HEK293 (cell line): ENCODE results near the gene MON2.

ENCODE experiments used
- GLI4 ChIP-seq: fragments of 450-650 bp; formaldehyde crosslinking; IDR thresholded peaks from 2 replicates; pipeline ENCODE4 v1.5.1; 2016; ENCODE audit warnings: missing biosample characterization, missing genetic modification characterization
- HOXA7 ChIP-seq: sonication (generic); formaldehyde crosslinking; IDR thresholded peaks from 2 replicates; pipeline ENCODE4 v1.8.1; 2022; ENCODE audit warnings: missing genetic modification reagents, borderline replicate concordance
- KLF7 ChIP-seq: fragments of 450-650 bp; formaldehyde crosslinking; IDR thresholded peaks from 2 replicates; pipeline ENCODE4 v1.5.1; 2016; ENCODE audit warnings: missing biosample characterization, missing genetic modification characterization, borderline replicate concordance
- KLF9 ChIP-seq: fragments of 450-650 bp; formaldehyde crosslinking; IDR thresholded peaks from 2 replicates; pipeline ENCODE4 v1.5.1; 2016; ENCODE audit warnings: missing biosample characterization, missing genetic modification characterization, low read depth
- OVOL3 ChIP-seq: fragments of 450-650 bp; formaldehyde crosslinking; IDR thresholded peaks from 2 replicates; pipeline ENCODE4 v1.5.1; 2016; ENCODE audit warnings: missing biosample characterization, missing genetic modification characterization
- SALL2 ChIP-seq: fragments of 450-650 bp; formaldehyde crosslinking; IDR thresholded peaks from 2 replicates; pipeline ENCODE4 v1.5.0; 2017; ENCODE audit warnings: missing biosample characterization, mild to moderate bottlenecking, missing genetic modification characterization, borderline replicate concordance
- ZBTB21 ChIP-seq: fragments of 450-650 bp; formaldehyde crosslinking; IDR thresholded peaks from 2 replicates; pipeline ENCODE4 v1.5.1; 2017; ENCODE audit warnings: missing biosample characterization, missing genetic modification characterization
- ZFHX2 ChIP-seq: fragments of 450-650 bp; formaldehyde crosslinking; conservative IDR thresholded peaks from 2 replicates; pipeline ENCODE4 v1.5.1; 2016; ENCODE audit warnings: missing biosample characterization, missing genetic modification characterization
- ZFP37 ChIP-seq: fragments of 450-650 bp; formaldehyde crosslinking; IDR thresholded peaks from 2 replicates; pipeline ENCODE4 v1.5.1; 2016; ENCODE audit warnings: missing biosample characterization, missing genetic modification characterization
- ZNF132 ChIP-seq: fragments of 450-650 bp; formaldehyde crosslinking; IDR thresholded peaks from 2 replicates; pipeline ENCODE4 v1.5.1; 2017; ENCODE audit warnings: missing biosample characterization, missing genetic modification characterization, borderline replicate concordance
- ZNF19 ChIP-seq: fragments of 450-650 bp; formaldehyde crosslinking; IDR thresholded peaks from 2 replicates; pipeline ENCODE4; 2016; ENCODE audit warnings: missing biosample characterization, missing genetic modification characterization, low read depth
- ZNF23 ChIP-seq: fragments of 450-650 bp; formaldehyde crosslinking; IDR thresholded peaks from 2 replicates; pipeline ENCODE4 v1.5.1; 2016; ENCODE audit warnings: missing biosample characterization, missing genetic modification characterization, borderline replicate concordance
- ZNF394 ChIP-seq: fragments of 450-650 bp; formaldehyde crosslinking; IDR thresholded peaks from 2 replicates; pipeline ENCODE4 v1.5.1; 2016; ENCODE audit warnings: missing biosample characterization, missing genetic modification characterization, mild to moderate bottlenecking, moderate library complexity, borderline replicate concordance
- ZNF416 ChIP-seq: fragments of 450-650 bp; formaldehyde crosslinking; IDR thresholded peaks from 2 replicates; pipeline ENCODE4 v1.5.1; 2016; ENCODE audit warnings: missing biosample characterization, missing genetic modification characterization
- ZNF426 ChIP-seq: fragments of 450-650 bp; formaldehyde crosslinking; IDR thresholded peaks from 2 replicates; pipeline ENCODE4 v1.5.1; 2017; ENCODE audit warnings: missing biosample characterization, missing genetic modification characterization, mild to moderate bottlenecking, inconsistent platforms, moderate library complexity
- ZNF501 ChIP-seq: fragments of 450-650 bp; formaldehyde crosslinking; IDR thresholded peaks from 2 replicates; pipeline ENCODE4 v1.5.1; 2016; ENCODE audit warnings: missing biosample characterization, missing genetic modification characterization
- ZNF514 ChIP-seq: fragments of 450-650 bp; formaldehyde crosslinking; IDR thresholded peaks from 2 replicates; pipeline ENCODE4 v1.5.1; 2016; ENCODE audit warnings: missing biosample characterization, missing genetic modification characterization
- ZNF521 ChIP-seq: fragments of 450-650 bp; formaldehyde crosslinking; IDR thresholded peaks from 2 replicates; pipeline ENCODE4 v1.5.1; 2017; ENCODE audit warnings: missing biosample characterization, mild to moderate bottlenecking, missing genetic modification characterization
- ZNF585B ChIP-seq: fragments of 450-650 bp; formaldehyde crosslinking; IDR thresholded peaks from 2 replicates; pipeline ENCODE4 v1.5.1; 2016; ENCODE audit warnings: missing biosample characterization, missing genetic modification characterization
- ZNF777 ChIP-seq: fragments of 450-650 bp; formaldehyde crosslinking; IDR thresholded peaks from 2 replicates; pipeline ENCODE4 v1.5.1; 2017; ENCODE audit warnings: missing biosample characterization, missing genetic modification characterization, borderline replicate concordance
- ZNF837 ChIP-seq: fragments of 450-650 bp; formaldehyde crosslinking; IDR thresholded peaks from 2 replicates; pipeline ENCODE4 v1.5.1; 2016; ENCODE audit warnings: missing biosample characterization, missing genetic modification characterization
- ZSCAN16 ChIP-seq: fragments of 450-650 bp; formaldehyde crosslinking; IDR thresholded peaks from 2 replicates; pipeline ENCODE4 v1.5.1; 2016; ENCODE audit warnings: missing biosample characterization, missing genetic modification characterization
- TF ChIP-seq, protein P1 (sequence below): fragments of 450-650 bp; formaldehyde crosslinking; IDR thresholded peaks from 2 replicates; pipeline ENCODE4 v1.5.1; 2016; ENCODE audit warnings: missing biosample characterization, missing genetic modification characterization, borderline replicate concordance
- TF ChIP-seq, protein P2 (sequence below): fragments of 450-650 bp; formaldehyde crosslinking; IDR thresholded peaks from 2 replicates; pipeline ENCODE4 v1.5.1; 2016; ENCODE audit warnings: missing biosample characterization, missing genetic modification characterization
- TF ChIP-seq, protein P3 (sequence below): fragments of 450-650 bp; formaldehyde crosslinking; IDR thresholded peaks from 2 replicates; pipeline ENCODE4 v1.5.1; 2016; ENCODE audit warnings: missing biosample characterization, missing genetic modification characterization
- TF ChIP-seq, protein P4 (sequence below): fragments of 450-650 bp; formaldehyde crosslinking; IDR thresholded peaks from 2 replicates; pipeline ENCODE4 v1.5.1; 2016; ENCODE audit warnings: missing biosample characterization, missing genetic modification characterization
- TF ChIP-seq, protein P5 (sequence below): fragments of 450-650 bp; formaldehyde crosslinking; IDR thresholded peaks from 2 replicates; pipeline ENCODE4; 2016; ENCODE audit warnings: missing biosample characterization, missing genetic modification characterization

Gene MON2

DNA sequence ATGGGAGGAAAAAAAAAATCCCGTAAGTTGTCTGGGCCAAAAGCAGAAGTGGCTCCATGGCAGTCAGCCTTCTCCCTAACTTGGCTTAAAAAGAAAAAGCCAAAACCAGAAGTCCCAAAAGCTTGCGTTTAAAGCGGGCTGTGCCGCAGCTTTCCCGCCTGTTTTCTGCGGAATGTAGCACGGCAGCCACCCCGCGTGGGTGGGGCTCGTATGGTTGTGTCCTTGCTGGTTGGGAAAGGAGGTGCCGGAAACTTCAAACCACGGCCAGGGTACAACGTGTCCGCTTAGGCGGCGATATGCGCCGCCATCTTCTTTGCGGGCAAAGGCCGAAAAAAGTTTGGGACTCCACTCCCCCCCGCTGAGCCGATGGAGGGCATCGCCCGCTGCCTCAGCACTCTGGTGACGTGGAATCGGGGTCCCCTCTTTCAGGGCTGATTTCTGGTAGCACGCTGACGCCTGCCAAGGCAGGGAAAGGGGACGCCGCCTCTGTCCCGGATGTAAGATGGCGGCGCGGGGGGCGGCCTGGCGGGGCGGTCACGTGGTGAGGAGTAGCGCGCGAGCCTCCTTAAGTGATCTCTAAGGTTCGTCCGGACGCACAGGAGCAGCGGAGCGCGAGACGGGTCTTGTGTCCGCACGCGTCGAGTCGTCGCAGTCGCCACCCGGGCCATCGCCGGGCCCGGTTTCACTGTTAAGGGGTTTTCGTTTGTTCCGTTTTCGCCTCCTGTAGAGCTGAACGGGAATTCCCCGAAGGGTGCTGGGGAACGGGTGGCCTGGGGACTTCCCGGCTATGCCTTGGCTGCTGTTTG lies 135.8 kb downstream of the MON2 start (continued):
- peak; percentile 78 for TF ChIP-seq ZFHX2 (tag by site-specific recombination)
- no peak for TF ChIP-seq ZNF521 (tag by site-specific recombination)
- no peak for TF ChIP-seq ZNF416 (tag by site-specific recombination)
- TF ChIP-seq KLF9 (tag by site-specific recombination), result peak; percentile 80
- TF ChIP-seq, protein P1, sequence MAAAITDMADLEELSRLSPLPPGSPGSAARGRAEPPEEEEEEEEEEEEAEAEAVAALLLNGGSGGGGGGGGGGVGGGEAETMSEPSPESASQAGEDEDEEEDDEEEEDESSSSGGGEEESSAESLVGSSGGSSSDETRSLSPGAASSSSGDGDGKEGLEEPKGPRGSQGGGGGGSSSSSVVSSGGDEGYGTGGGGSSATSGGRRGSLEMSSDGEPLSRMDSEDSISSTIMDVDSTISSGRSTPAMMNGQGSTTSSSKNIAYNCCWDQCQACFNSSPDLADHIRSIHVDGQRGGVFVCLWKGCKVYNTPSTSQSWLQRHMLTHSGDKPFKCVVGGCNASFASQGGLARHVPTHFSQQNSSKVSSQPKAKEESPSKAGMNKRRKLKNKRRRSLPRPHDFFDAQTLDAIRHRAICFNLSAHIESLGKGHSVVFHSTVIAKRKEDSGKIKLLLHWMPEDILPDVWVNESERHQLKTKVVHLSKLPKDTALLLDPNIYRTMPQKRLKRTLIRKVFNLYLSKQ (tag by site-specific recombination), result no peak
- peak; percentile 94 for TF ChIP-seq ZFP37 (tag by site-specific recombination)
- TF ChIP-seq ZNF132, result no peak
- TF ChIP-seq ZBTB21 (tag by site-specific recombination), result peak; percentile 98
- no peak for TF ChIP-seq HOXA7 (CRISPR knock-in tag)
- TF ChIP-seq ZNF394 (tag by site-specific recombination), result peak; percentile 100
- no peak for TF ChIP-seq ZNF837 (tag by site-specific recombination)
- TF ChIP-seq GLI4, result no peak
- peak; percentile 61; the same call in 1 of the 2 replicates for TF ChIP-seq OVOL3 (tag by site-specific recombination)
- peak; percentile 3 for TF ChIP-seq ZSCAN16 (tag by site-specific recombination)
- peak; percentile 95 for TF ChIP-seq KLF7 (tag by site-specific recombination)
- peak; percentile 99 for TF ChIP-seq ZNF501 (tag by site-specific recombination)
- TF ChIP-seq ZNF19 (tag by site-specific recombination), result no peak
- no peak for TF ChIP-seq ZNF23 (tag by site-specific recombination)
- no peak for TF ChIP-seq ZNF514
- no peak for TF ChIP-seq ZNF585B
- peak; percentile 60; the same call in 1 of the 2 replicates for TF ChIP-seq ZNF777
- TF ChIP-seq, protein P2, sequence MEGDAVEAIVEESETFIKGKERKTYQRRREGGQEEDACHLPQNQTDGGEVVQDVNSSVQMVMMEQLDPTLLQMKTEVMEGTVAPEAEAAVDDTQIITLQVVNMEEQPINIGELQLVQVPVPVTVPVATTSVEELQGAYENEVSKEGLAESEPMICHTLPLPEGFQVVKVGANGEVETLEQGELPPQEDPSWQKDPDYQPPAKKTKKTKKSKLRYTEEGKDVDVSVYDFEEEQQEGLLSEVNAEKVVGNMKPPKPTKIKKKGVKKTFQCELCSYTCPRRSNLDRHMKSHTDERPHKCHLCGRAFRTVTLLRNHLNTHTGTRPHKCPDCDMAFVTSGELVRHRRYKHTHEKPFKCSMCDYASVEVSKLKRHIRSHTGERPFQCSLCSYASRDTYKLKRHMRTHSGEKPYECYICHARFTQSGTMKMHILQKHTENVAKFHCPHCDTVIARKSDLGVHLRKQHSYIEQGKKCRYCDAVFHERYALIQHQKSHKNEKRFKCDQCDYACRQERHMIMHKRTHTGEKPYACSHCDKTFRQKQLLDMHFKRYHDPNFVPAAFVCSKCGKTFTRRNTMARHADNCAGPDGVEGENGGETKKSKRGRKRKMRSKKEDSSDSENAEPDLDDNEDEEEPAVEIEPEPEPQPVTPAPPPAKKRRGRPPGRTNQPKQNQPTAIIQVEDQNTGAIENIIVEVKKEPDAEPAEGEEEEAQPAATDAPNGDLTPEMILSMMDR, result no peak
- TF ChIP-seq, protein P3, sequence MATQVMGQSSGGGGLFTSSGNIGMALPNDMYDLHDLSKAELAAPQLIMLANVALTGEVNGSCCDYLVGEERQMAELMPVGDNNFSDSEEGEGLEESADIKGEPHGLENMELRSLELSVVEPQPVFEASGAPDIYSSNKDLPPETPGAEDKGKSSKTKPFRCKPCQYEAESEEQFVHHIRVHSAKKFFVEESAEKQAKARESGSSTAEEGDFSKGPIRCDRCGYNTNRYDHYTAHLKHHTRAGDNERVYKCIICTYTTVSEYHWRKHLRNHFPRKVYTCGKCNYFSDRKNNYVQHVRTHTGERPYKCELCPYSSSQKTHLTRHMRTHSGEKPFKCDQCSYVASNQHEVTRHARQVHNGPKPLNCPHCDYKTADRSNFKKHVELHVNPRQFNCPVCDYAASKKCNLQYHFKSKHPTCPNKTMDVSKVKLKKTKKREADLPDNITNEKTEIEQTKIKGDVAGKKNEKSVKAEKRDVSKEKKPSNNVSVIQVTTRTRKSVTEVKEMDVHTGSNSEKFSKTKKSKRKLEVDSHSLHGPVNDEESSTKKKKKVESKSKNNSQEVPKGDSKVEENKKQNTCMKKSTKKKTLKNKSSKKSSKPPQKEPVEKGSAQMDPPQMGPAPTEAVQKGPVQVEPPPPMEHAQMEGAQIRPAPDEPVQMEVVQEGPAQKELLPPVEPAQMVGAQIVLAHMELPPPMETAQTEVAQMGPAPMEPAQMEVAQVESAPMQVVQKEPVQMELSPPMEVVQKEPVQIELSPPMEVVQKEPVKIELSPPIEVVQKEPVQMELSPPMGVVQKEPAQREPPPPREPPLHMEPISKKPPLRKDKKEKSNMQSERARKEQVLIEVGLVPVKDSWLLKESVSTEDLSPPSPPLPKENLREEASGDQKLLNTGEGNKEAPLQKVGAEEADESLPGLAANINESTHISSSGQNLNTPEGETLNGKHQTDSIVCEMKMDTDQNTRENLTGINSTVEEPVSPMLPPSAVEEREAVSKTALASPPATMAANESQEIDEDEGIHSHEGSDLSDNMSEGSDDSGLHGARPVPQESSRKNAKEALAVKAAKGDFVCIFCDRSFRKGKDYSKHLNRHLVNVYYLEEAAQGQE (tag by site-specific recombination), result no peak; the same call in 1 of the 2 replicates
- TF ChIP-seq SALL2, result no peak
- TF ChIP-seq, protein P4, sequence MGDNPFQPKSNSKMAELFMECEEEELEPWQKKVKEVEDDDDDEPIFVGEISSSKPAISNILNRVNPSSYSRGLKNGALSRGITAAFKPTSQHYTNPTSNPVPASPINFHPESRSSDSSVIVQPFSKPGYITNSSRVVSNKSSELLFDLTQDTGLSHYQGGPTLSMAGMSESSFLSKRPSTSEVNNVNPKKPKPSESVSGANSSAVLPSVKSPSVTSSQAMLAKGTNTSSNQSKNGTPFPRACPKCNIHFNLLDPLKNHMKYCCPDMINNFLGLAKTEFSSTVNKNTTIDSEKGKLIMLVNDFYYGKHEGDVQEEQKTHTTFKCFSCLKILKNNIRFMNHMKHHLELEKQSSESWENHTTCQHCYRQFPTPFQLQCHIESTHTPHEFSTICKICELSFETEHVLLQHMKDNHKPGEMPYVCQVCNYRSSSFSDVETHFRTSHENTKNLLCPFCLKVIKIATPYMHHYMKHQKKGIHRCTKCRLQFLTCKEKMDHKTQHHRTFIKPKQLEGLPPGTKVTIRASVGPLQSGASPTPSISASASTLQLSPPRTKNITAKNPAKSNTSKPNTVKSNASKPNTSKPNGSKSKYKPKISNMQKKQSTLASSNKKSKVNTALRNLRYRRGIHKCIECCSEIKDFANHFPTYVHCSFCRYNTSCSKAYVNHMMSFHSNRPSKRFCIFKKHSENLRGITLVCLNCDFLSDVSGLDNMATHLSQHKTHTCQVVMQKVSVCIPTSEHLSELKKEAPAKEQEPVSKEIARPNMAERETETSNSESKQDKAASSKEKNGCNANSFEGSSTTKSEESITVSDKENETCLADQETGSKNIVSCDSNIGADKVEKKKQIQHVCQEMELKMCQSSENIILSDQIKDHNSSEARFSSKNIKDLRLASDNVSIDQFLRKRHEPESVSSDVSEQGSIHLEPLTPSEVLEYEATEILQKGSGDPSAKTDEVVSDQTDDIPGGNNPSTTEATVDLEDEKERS (tag by site-specific recombination), result peak; percentile 57; the same call in 1 of the 2 replicates
- TF ChIP-seq, protein P5, sequence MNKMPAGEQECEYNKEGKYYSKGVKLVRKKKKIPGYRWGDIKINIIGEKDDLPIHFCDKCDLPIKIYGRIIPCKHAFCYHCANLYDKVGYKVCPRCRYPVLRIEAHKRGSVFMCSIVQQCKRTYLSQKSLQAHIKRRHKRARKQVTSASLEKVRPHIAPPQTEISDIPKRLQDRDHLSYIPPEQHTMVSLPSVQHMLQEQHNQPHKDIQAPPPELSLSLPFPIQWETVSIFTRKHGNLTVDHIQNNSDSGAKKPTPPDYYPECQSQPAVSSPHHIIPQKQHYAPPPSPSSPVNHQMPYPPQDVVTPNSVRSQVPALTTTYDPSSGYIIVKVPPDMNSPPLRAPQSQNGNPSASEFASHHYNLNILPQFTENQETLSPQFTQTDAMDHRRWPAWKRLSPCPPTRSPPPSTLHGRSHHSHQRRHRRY (tag by site-specific recombination), result no peak
- no peak for TF ChIP-seq ZNF426
